Measurements from ENCODE around the gene RPL22.

Gene RPL22

GRCh38 chr1:6154525-6155319, 44.7 kb downstream of the RPL22 start:
- Histone ChIP-seq H3K4me1 (ENCODE audit: control insufficient read depth, low read depth, low read length) (no peaks in the 10 kb centered on the region), H3K27me3 (ENCODE audit: control insufficient read depth, insufficient read depth, low read length) (peaks cover 2% of the 10 kb centered on the region), H3K27ac (ENCODE audit: low read length) (no peak overlapping the region), H3K9me3 (ENCODE audit: control insufficient read depth, low read depth, low read length) (no peaks in the 10 kb centered on the region), H3K4me3 (ENCODE audit: low read length) (no peak overlapping the region), H3K9ac (ENCODE audit: low read length) (no peak overlapping the region), H3K36me3 (ENCODE audit: control insufficient read depth, low read depth, low read length) (no peaks in the 10 kb centered on the region)

- Histone ChIP-seq H3K27me3 (ENCODE audit: control insufficient read depth, insufficient read depth, low read length) (peaks cover 18% of the 10 kb centered on the region), H3K36me3 (ENCODE audit: control insufficient read depth, low read depth, low read length) (no peaks in the 10 kb centered on the region), H3K9ac (ENCODE audit: low read length) (no peak overlapping the region), H3K4me1 (ENCODE audit: control insufficient read depth, low read depth, low read length) (no peaks in the 10 kb centered on the region), H3K9me3 (ENCODE audit: control insufficient read depth, low read depth, low read length) (no peaks in the 10 kb centered on the region), H3K27ac (ENCODE audit: low read length) (no peak overlapping the region), H3K4me3 (ENCODE audit: low read length) (no peak overlapping the region)
These were observed 46.5 kb downstream of the RPL22 start for GRCh38 chr1:6152882-6153281.

GRCh38 chr1:6152181-6152580, 47.2 kb downstream of the RPL22 start:
- Histone ChIP-seq H3K9me3 (ENCODE audit: control insufficient read depth, low read depth, low read length) (no peaks in the 10 kb centered on the region), H3K4me3 (ENCODE audit: low read length) (no peak overlapping the region), H3K27me3 (ENCODE audit: control insufficient read depth, insufficient read depth, low read length) (peaks cover 25% of the 10 kb centered on the region), H3K4me1 (ENCODE audit: control insufficient read depth, low read depth, low read length) (no peaks in the 10 kb centered on the region), H3K9ac (ENCODE audit: low read length) (no peak overlapping the region), H3K36me3 (ENCODE audit: control insufficient read depth, low read depth, low read length) (no peaks in the 10 kb centered on the region), H3K27ac (ENCODE audit: low read length) (no peak overlapping the region)

- H3K9ac ChIP-seq (ENCODE audit: low read length): no peak overlapping the region
- no peak overlapping the region for H3K27ac ChIP-seq (ENCODE audit: low read length)
- H3K4me1 ChIP-seq (ENCODE audit: control insufficient read depth, low read depth, low read length): no peaks in the 10 kb centered on the region
- no peaks in the 10 kb centered on the region for H3K36me3 ChIP-seq (ENCODE audit: control insufficient read depth, low read depth, low read length)
- H3K4me3 ChIP-seq (ENCODE audit: low read length): no peak overlapping the region
- H3K9me3 ChIP-seq (ENCODE audit: control insufficient read depth, low read depth, low read length): no peaks in the 10 kb centered on the region
- H3K27me3 ChIP-seq (ENCODE audit: control insufficient read depth, insufficient read depth, low read length): peaks cover 25% of the 10 kb centered on the region
These were observed 48.0 kb downstream of the RPL22 start for GRCh38 chr1:6151291-6151822.

DNA sequence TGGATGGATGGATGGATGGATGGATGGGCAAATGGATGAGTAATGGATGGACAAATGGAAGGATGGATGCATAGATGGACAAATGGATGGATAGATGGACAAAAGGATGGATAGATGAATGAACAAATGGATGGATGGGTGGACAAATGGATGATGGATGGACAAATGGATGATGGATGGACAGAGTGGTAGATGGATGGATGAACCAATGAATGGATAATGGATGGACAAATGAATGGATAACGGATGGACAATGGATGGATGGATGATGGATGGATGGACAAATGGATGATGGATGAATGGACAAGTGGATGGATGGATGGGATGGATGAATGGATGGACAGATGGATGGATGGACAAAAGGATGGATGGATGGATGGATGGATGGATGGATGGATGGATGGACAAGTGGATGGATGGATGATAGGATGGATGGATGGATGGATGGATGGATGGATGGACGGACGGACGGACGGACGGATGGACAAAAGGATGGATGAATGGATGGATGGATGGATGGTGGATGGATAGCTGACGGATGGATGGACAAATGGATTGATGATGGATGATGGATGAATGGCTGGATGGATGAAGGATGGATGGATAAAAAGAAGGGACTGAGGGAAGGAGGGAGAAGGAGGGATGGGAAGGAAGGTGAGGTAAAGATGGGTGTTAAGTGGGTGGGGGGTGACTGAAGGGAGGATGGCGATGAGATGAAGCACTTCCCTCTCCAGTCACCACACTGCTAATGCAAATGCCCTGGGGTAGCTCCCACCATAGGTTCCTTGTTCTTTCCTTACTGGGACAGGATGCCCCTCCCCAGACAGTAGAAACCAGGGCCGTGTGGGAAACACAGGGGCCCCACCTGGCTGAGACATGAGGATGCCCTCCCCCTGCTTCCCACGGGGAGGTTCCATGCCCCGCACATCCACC, 49.1 kb downstream of the RPL22 start:
- Histone ChIP-seq H3K27me3 (ENCODE audit: control insufficient read depth, insufficient read depth, low read length) (peaks cover 25% of the 10 kb centered on the region), H3K9me3 (ENCODE audit: control insufficient read depth, low read depth, low read length) (no peaks in the 10 kb centered on the region), H3K9ac (ENCODE audit: low read length) (no peak overlapping the region), H3K4me1 (ENCODE audit: control insufficient read depth, low read depth, low read length) (no peaks in the 10 kb centered on the region), H3K4me3 (ENCODE audit: low read length) (no peak overlapping the region), H3K27ac (ENCODE audit: low read length) (no peak overlapping the region), H3K36me3 (ENCODE audit: control insufficient read depth, low read depth, low read length) (no peaks in the 10 kb centered on the region)

DNA sequence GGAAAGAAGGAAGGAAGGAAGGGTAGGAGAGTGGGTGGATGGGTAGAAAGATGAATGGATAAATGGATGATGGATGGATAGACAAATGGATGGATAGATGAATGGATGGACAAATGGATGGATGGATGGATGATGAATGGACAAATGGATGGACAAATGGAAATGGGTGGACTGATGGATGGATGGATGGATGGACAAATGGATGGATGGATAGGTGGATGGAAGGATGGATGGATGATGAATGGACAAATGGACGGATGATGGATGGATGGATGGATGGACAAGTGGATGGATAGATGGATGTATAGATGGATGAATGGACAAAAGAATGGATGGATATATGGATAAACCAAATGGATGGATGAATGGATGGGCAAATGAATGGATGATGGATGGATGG, 49.8 kb downstream of the RPL22 start:
- H3K27ac ChIP-seq (ENCODE audit: low read length): no peak overlapping the region
- H3K9me3 ChIP-seq (ENCODE audit: control insufficient read depth, low read depth, low read length): no peaks in the 10 kb centered on the region
- H3K4me1 ChIP-seq (ENCODE audit: control insufficient read depth, low read depth, low read length): no peaks in the 10 kb centered on the region
- H3K4me3 ChIP-seq (ENCODE audit: low read length): no peak overlapping the region
- H3K9ac ChIP-seq (ENCODE audit: low read length): no peak overlapping the region
- no peaks in the 10 kb centered on the region for H3K36me3 ChIP-seq (ENCODE audit: control insufficient read depth, low read depth, low read length)
- peaks cover 25% of the 10 kb centered on the region for H3K27me3 ChIP-seq (ENCODE audit: control insufficient read depth, insufficient read depth, low read length)

DNA sequence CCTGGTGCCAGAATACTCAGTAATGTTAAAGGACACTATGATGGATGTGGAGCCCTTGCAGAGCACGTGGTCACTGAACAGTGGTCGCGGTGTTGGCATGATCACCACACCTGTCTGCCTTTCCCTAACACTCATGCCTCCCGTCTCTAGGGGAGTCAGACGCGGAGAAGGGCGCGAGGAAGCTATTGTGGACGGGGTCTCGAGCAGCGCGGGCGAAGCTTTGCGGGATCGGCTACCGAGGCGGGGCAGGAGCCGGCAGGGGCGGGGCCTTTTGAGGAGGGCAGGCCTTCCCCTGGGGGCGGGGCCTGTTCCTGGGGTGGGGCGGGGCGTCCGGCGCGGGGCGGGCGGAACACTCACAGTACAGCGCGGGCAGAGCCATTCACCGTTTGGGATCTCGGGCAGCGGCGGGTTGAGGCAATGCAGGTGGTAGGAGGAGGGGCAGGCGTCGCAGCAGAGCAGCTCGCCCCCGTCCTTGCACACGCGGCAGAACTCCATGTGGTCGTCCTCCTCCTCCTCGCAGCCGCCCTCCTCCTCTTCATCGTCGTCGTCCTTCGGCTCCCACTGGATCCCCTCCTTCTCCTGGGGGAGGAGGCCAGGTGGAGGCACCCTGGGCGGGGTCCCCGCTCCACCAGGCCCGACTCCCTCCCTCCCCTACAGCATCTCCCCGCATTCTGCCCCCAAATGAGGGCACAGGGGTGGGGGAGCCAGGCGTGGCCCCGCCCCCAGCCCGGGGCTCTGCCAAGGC, 50.7 kb downstream of the RPL22 start:
- H3K4me3 ChIP-seq (ENCODE audit: low read length): peak overlapping the region; percentile 39
- peaks cover 25% of the 10 kb centered on the region for H3K27me3 ChIP-seq (ENCODE audit: control insufficient read depth, insufficient read depth, low read length)
- no peak overlapping the region for H3K27ac ChIP-seq (ENCODE audit: low read length)
- H3K9ac ChIP-seq (ENCODE audit: low read length): no peak overlapping the region
- H3K9me3 ChIP-seq (ENCODE audit: control insufficient read depth, low read depth, low read length): no peaks in the 10 kb centered on the region
- no peaks in the 10 kb centered on the region for H3K36me3 ChIP-seq (ENCODE audit: control insufficient read depth, low read depth, low read length)
- H3K4me1 ChIP-seq (ENCODE audit: control insufficient read depth, low read depth, low read length): no peaks in the 10 kb centered on the region

DNA sequence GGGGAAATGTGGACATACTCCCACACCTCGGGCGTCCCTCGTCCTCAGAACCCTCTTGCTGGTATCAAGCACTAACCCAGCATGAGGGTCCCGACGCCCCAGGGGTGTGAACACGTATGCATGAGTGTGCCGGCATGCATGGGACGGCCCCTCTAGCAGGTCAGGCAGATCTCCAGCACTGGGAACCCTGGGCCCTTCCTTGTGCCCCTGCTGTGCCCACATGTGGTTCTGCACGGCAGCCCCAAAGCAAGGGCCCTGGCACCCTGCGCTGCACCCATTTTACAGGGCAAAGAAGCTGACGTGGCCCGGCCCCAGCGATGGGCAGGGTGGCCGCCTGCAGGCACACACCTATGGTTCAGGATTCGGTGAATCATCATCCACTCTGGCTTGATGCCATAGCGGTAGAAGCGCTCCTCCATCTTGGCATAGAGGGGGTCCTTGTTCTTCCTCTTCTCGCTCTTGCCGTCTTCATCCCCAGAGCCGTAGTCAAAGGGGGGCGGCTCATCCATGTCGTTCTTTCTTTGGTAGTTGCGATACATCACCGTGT, 53.5 kb downstream of the RPL22 start:
- H3K27ac ChIP-seq (ENCODE audit: low read length): no peak overlapping the region
- H3K4me3 ChIP-seq (ENCODE audit: low read length): no peak overlapping the region
- no peaks in the 10 kb centered on the region for H3K4me1 ChIP-seq (ENCODE audit: control insufficient read depth, low read depth, low read length)
- H3K9ac ChIP-seq (ENCODE audit: low read length): no peak overlapping the region
- peaks cover 25% of the 10 kb centered on the region for H3K27me3 ChIP-seq (ENCODE audit: control insufficient read depth, insufficient read depth, low read length)
- H3K9me3 ChIP-seq (ENCODE audit: control insufficient read depth, low read depth, low read length): no peaks in the 10 kb centered on the region
- no peaks in the 10 kb centered on the region for H3K36me3 ChIP-seq (ENCODE audit: control insufficient read depth, low read depth, low read length)

DNA sequence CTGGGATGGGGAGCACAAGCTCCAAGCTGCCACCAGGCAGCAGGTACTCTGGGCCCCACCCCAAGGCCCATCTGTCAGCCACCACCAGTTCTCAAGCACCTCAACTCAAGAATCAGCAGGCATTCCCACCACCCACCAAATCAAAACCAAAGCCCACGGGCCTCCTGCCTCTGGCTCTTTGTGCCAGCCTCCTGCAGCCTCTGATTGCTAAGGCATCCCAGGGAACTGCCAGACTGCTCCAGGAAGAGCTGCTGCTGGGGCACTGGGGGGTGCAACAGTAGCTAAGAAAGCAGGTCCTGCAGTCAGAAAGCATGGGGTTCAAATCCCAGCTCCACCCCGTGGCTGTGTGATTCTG, 54.0 kb downstream of the RPL22 start:
- Histone ChIP-seq H3K9me3 (ENCODE audit: control insufficient read depth, low read depth, low read length) (no peaks in the 10 kb centered on the region), H3K27ac (ENCODE audit: low read length) (no peak overlapping the region)

GRCh38 chr1:6144647-6145395, 54.6 kb downstream of the RPL22 start:
- H3K27me3 ChIP-seq (ENCODE audit: control insufficient read depth, insufficient read depth, low read length): peaks cover 24% of the 10 kb centered on the region
- H3K36me3 ChIP-seq (ENCODE audit: control insufficient read depth, low read depth, low read length): no peaks in the 10 kb centered on the region
- H3K4me3 ChIP-seq (ENCODE audit: low read length): no peak overlapping the region
- H3K9ac ChIP-seq (ENCODE audit: low read length): no peak overlapping the region
- H3K27ac ChIP-seq (ENCODE audit: low read length): no peak overlapping the region
- H3K4me1 ChIP-seq (ENCODE audit: control insufficient read depth, low read depth, low read length): no peaks in the 10 kb centered on the region
- H3K9me3 ChIP-seq (ENCODE audit: control insufficient read depth, low read depth, low read length): no peaks in the 10 kb centered on the region

More for the DNA sequence above, 54.0 kb downstream of the RPL22 start:
- H3K9ac ChIP-seq (ENCODE audit: low read length): no peak overlapping the region
- no peaks in the 10 kb centered on the region for H3K36me3 ChIP-seq (ENCODE audit: control insufficient read depth, low read depth, low read length)
- H3K4me3 ChIP-seq (ENCODE audit: low read length): no peak overlapping the region
- no peaks in the 10 kb centered on the region for H3K4me1 ChIP-seq (ENCODE audit: control insufficient read depth, low read depth, low read length)
- H3K27me3 ChIP-seq (ENCODE audit: control insufficient read depth, insufficient read depth, low read length): peaks cover 25% of the 10 kb centered on the region

Measured in iPS-18a (cell line).